Measurements from ENCODE around the gene VASN.

The VASN gene

GRCh38 chr16:4376126-4376892, 4.7 kb downstream of the VASN start:
- TF ChIP-seq POLR2AphosphoS5 (IDR thresholded peaks at IDR 0.05; ENCODE audit: low read depth, low read length) (no peak), FOXP2 (optimal IDR thresholded peaks at IDR 0.05; ENCODE audit: borderline replicate concordance, extremely low read depth, extremely low read length, insufficient read depth) (no peak), REST (IDR thresholded peaks at IDR 0.05; ENCODE audit: insufficient read depth in 1 of 2, low read depth in 2 of 2, low read length in 2 of 2) (no peak), SIN3A (IDR thresholded peaks at IDR 0.05; ENCODE audit: borderline replicate concordance, insufficient read depth, low read length) (no peak), TAF1 (IDR thresholded peaks at IDR 0.05; ENCODE audit: borderline replicate concordance, insufficient read depth, low read length) (no peak)

- TF ChIP-seq SIN3A (IDR thresholded peaks at IDR 0.05; ENCODE audit: borderline replicate concordance, insufficient read depth, low read length) (no peak), FOXP2 (optimal IDR thresholded peaks at IDR 0.05; ENCODE audit: borderline replicate concordance, extremely low read depth, extremely low read length, insufficient read depth) (no peak), TAF1 (IDR thresholded peaks at IDR 0.05; ENCODE audit: borderline replicate concordance, insufficient read depth, low read length) (no peak), REST (IDR thresholded peaks at IDR 0.05; ENCODE audit: insufficient read depth in 1 of 2, low read depth in 2 of 2, low read length in 2 of 2) (no peak), POLR2AphosphoS5 (IDR thresholded peaks at IDR 0.05; ENCODE audit: low read depth, low read length) (no peak)
Observed at GRCh38 chr16:4376893-4377572, 5.4 kb downstream of the VASN start.

- TF ChIP-seq SIN3A (IDR thresholded peaks at IDR 0.05; ENCODE audit: borderline replicate concordance, insufficient read depth, low read length) (no peak), POLR2AphosphoS5 (IDR thresholded peaks at IDR 0.05; ENCODE audit: low read depth, low read length) (no peak)
Observed at GRCh38 chr16:4377573-4378154, 6.0 kb downstream of the VASN start.

- TF ChIP-seq REST (IDR thresholded peaks at IDR 0.05; ENCODE audit: insufficient read depth in 1 of 2, low read depth in 2 of 2, low read length in 2 of 2), result no peak
- no peak for TF ChIP-seq TAF1 (IDR thresholded peaks at IDR 0.05; ENCODE audit: borderline replicate concordance, insufficient read depth, low read length)
- no peak for TF ChIP-seq SIN3A (IDR thresholded peaks at IDR 0.05; ENCODE audit: borderline replicate concordance, insufficient read depth, low read length)
- no peak for TF ChIP-seq FOXP2 (optimal IDR thresholded peaks at IDR 0.05; ENCODE audit: borderline replicate concordance, extremely low read depth, extremely low read length, insufficient read depth)
- TF ChIP-seq POLR2AphosphoS5 (IDR thresholded peaks at IDR 0.05; ENCODE audit: low read depth, low read length), result no peak
Observed at GRCh38 chr16:4378161-4378666, 6.6 kb downstream of the VASN start.

- no peak for TF ChIP-seq TAF1 (IDR thresholded peaks at IDR 0.05; ENCODE audit: borderline replicate concordance, insufficient read depth, low read length)
- TF ChIP-seq FOXP2 (optimal IDR thresholded peaks at IDR 0.05; ENCODE audit: borderline replicate concordance, extremely low read depth, extremely low read length, insufficient read depth), result no peak
- no peak for TF ChIP-seq REST (IDR thresholded peaks at IDR 0.05; ENCODE audit: insufficient read depth in 1 of 2, low read depth in 2 of 2, low read length in 2 of 2)
- TF ChIP-seq SIN3A (IDR thresholded peaks at IDR 0.05; ENCODE audit: borderline replicate concordance, insufficient read depth, low read length), result no peak
- no peak for TF ChIP-seq POLR2AphosphoS5 (IDR thresholded peaks at IDR 0.05; ENCODE audit: low read depth, low read length)
Observed at GRCh38 chr16:4378999-4379690, 7.5 kb downstream of the VASN start.

Measured in PFSK-1 (cell line).